ENCODE results near the gene ADGRL2. TPM values are rescaled to one million over a fixed set of nuclear protein-coding genes. Genes with fewer than 3 reads are reported as not detected.
"Not testable (repeated sequence)": the region's sequence is repeated elsewhere in the genome, so short reads cannot be mapped to it uniquely, and the experiment has no call there.

ADGRL2 gene
- total RNA-seq, 1 donor from 2014 or later: not detected

GRCh38 chr1:81874940-81875339 is 74.2 kb downstream of the ADGRL2 start:
- intact Hi-C loops (cut with micrococcal nuclease): no loop called here
- Mint-ChIP-seq H3K27ac (no peak overlapping the region), H3K4me3 (no peak overlapping the region), H3K4me1 (ENCODE audit: low read depth) (no peaks in the 10 kb centered on the region), H3K27me3 (ENCODE audit: insufficient read depth) (no peaks in the 10 kb centered on the region), H3K36me3 (ENCODE audit: low read depth) (no peaks in the 10 kb centered on the region), H3K9me3 (peaks cover 4% of the 10 kb centered on the region)
- no peak for DNase-seq (ENCODE audit: low spot score)

- Mint-ChIP-seq H3K27ac (no peak overlapping the region), H3K4me3 (no peak overlapping the region), H3K36me3 (ENCODE audit: low read depth) (no peaks in the 10 kb centered on the region), H3K4me1 (ENCODE audit: low read depth) (no peaks in the 10 kb centered on the region), H3K27me3 (ENCODE audit: insufficient read depth) (no peaks in the 10 kb centered on the region), H3K9me3 (no peaks in the 10 kb centered on the region)
- DNase-seq (ENCODE audit: low spot score): no peak
- intact Hi-C loops (cut with micrococcal nuclease): no loop called here
Observed at GRCh38 chr1:81876901-81877733, 76.4 kb downstream of the ADGRL2 start.

- intact Hi-C loops (cut with micrococcal nuclease): no loop called here
- H3K27ac Mint-ChIP-seq: no peak overlapping the region
- no peaks in the 10 kb centered on the region for H3K27me3 Mint-ChIP-seq (ENCODE audit: insufficient read depth)
- H3K4me3 Mint-ChIP-seq: no peak overlapping the region
- H3K9me3 Mint-ChIP-seq: no peaks in the 10 kb centered on the region
- no peaks in the 10 kb centered on the region for H3K4me1 Mint-ChIP-seq (ENCODE audit: low read depth)
- H3K36me3 Mint-ChIP-seq (ENCODE audit: low read depth): no peaks in the 10 kb centered on the region
- DNase-seq (ENCODE audit: low spot score): no peak
Observed at GRCh38 chr1:81877940-81878339, 77.2 kb downstream of the ADGRL2 start.

GRCh38 chr1:81878538-81878937 is 77.8 kb downstream of the ADGRL2 start:
- no peak overlapping the region for H3K27ac Mint-ChIP-seq
- H3K4me3 Mint-ChIP-seq: no peak overlapping the region
- no peak for DNase-seq (ENCODE audit: low spot score)
- H3K36me3 Mint-ChIP-seq (ENCODE audit: low read depth): no peaks in the 10 kb centered on the region
- intact Hi-C loops (cut with micrococcal nuclease): no loop called here
- H3K9me3 Mint-ChIP-seq: no peaks in the 10 kb centered on the region
- H3K4me1 Mint-ChIP-seq (ENCODE audit: low read depth): no peaks in the 10 kb centered on the region
- H3K27me3 Mint-ChIP-seq (ENCODE audit: insufficient read depth): no peaks in the 10 kb centered on the region

GRCh38 chr1:81880781-81881180 is 80.0 kb downstream of the ADGRL2 start:
- Mint-ChIP-seq H3K4me3 (no peak overlapping the region), H3K27ac (no peak overlapping the region), H3K9me3 (no peaks in the 10 kb centered on the region), H3K36me3 (ENCODE audit: low read depth) (no peaks in the 10 kb centered on the region), H3K27me3 (ENCODE audit: insufficient read depth) (no peaks in the 10 kb centered on the region), H3K4me1 (ENCODE audit: low read depth) (no peaks in the 10 kb centered on the region)
- DNase-seq (ENCODE audit: low spot score): no peak
- intact Hi-C loops (cut with micrococcal nuclease): no loop called here

- Mint-ChIP-seq H3K27me3 (ENCODE audit: insufficient read depth) (no peaks in the 10 kb centered on the region), H3K36me3 (ENCODE audit: low read depth) (no peaks in the 10 kb centered on the region), H3K9me3 (no peaks in the 10 kb centered on the region), H3K4me1 (ENCODE audit: low read depth) (no peaks in the 10 kb centered on the region), H3K27ac (no peak overlapping the region), H3K4me3 (no peak overlapping the region)
- intact Hi-C loops (cut with micrococcal nuclease): no loop called here
- no peak for DNase-seq (ENCODE audit: low spot score)
Observed at GRCh38 chr1:81885291-81885690, 84.6 kb downstream of the ADGRL2 start.

GRCh38 chr1:81886292-81886691 is 85.6 kb downstream of the ADGRL2 start:
- DNase-seq (ENCODE audit: low spot score); H3K36me3 Mint-ChIP-seq (ENCODE audit: low read depth); H3K4me3 Mint-ChIP-seq; H3K27ac Mint-ChIP-seq; H3K4me1 Mint-ChIP-seq (ENCODE audit: low read depth); H3K27me3 Mint-ChIP-seq (ENCODE audit: insufficient read depth); intact Hi-C loops (cut with micrococcal nuclease); H3K9me3 Mint-ChIP-seq: not testable (repeated sequence)

GRCh38 chr1:81887421-81888144 is 86.8 kb downstream of the ADGRL2 start:
- Mint-ChIP-seq H3K4me1 (ENCODE audit: low read depth) (no peaks in the 10 kb centered on the region), H3K27me3 (ENCODE audit: insufficient read depth) (no peaks in the 10 kb centered on the region), H3K27ac (no peak overlapping the region), H3K4me3 (no peak overlapping the region), H3K9me3 (no peaks in the 10 kb centered on the region), H3K36me3 (ENCODE audit: low read depth) (no peaks in the 10 kb centered on the region)
- intact Hi-C loops (cut with micrococcal nuclease): no loop called here
- no peak for DNase-seq (ENCODE audit: low spot score)

- H3K4me3 Mint-ChIP-seq: no peak overlapping the region
- no peaks in the 10 kb centered on the region for H3K4me1 Mint-ChIP-seq (ENCODE audit: low read depth)
- no peak for DNase-seq (ENCODE audit: low spot score)
- intact Hi-C loops (cut with micrococcal nuclease): no loop called here
- no peak overlapping the region for H3K27ac Mint-ChIP-seq
- H3K27me3 Mint-ChIP-seq (ENCODE audit: insufficient read depth): no peaks in the 10 kb centered on the region
- H3K9me3 Mint-ChIP-seq: no peaks in the 10 kb centered on the region
- no peaks in the 10 kb centered on the region for H3K36me3 Mint-ChIP-seq (ENCODE audit: low read depth)
Observed at GRCh38 chr1:81889166-81889565, 88.4 kb downstream of the ADGRL2 start.

- H3K27me3 Mint-ChIP-seq (ENCODE audit: insufficient read depth): no peaks in the 10 kb centered on the region
- no peaks in the 10 kb centered on the region for H3K9me3 Mint-ChIP-seq
- H3K36me3 Mint-ChIP-seq (ENCODE audit: low read depth): no peaks in the 10 kb centered on the region
- intact Hi-C loops (cut with micrococcal nuclease): no loop called here
- no peak for DNase-seq (ENCODE audit: low spot score)
- H3K4me3 Mint-ChIP-seq: no peak overlapping the region
- no peak overlapping the region for H3K27ac Mint-ChIP-seq
- H3K4me1 Mint-ChIP-seq (ENCODE audit: low read depth): no peaks in the 10 kb centered on the region
Observed at GRCh38 chr1:81894867-81895266, 94.1 kb downstream of the ADGRL2 start.

- Mint-ChIP-seq H3K4me3 (no peak overlapping the region), H3K9me3 (no peaks in the 10 kb centered on the region), H3K27me3 (ENCODE audit: insufficient read depth) (no peaks in the 10 kb centered on the region), H3K36me3 (ENCODE audit: low read depth) (no peaks in the 10 kb centered on the region), H3K4me1 (ENCODE audit: low read depth) (no peaks in the 10 kb centered on the region), H3K27ac (no peak overlapping the region)
- no peak for DNase-seq (ENCODE audit: low spot score)
- intact Hi-C loops (cut with micrococcal nuclease): no loop called here
Observed at GRCh38 chr1:81899214-81899821, 98.6 kb downstream of the ADGRL2 start.

GRCh38 chr1:81907575-81907974 is 106.8 kb downstream of the ADGRL2 start:
- Mint-ChIP-seq H3K27me3 (ENCODE audit: insufficient read depth) (no peaks in the 10 kb centered on the region), H3K9me3 (no peaks in the 10 kb centered on the region), H3K4me1 (ENCODE audit: low read depth) (no peaks in the 10 kb centered on the region), H3K27ac (no peak overlapping the region), H3K36me3 (ENCODE audit: low read depth) (no peaks in the 10 kb centered on the region), H3K4me3 (no peak overlapping the region)
- intact Hi-C loops (cut with micrococcal nuclease): no loop called here
- DNase-seq (ENCODE audit: low spot score): no peak

- Mint-ChIP-seq H3K36me3 (ENCODE audit: low read depth) (no peaks in the 10 kb centered on the region), H3K4me1 (ENCODE audit: low read depth) (no peaks in the 10 kb centered on the region), H3K27ac (no peak overlapping the region), H3K4me3 (no peak overlapping the region), H3K9me3 (no peaks in the 10 kb centered on the region), H3K27me3 (ENCODE audit: insufficient read depth) (no peaks in the 10 kb centered on the region)
- DNase-seq (ENCODE audit: low spot score): no peak
- intact Hi-C loops (cut with micrococcal nuclease): no loop called here
Observed at GRCh38 chr1:81912383-81912782, 111.6 kb downstream of the ADGRL2 start.

All from activated T-helper 1 cell treated with anti-CD3 and anti-CD28 coated beads, Interleukin-12 subunit alpha, Interleukin-12 subunit beta, Interleukin-2, Interleukin-4 antibody, amounts not matched to agents 30 ng/mL and 10 ng/mL and 1 ng/mL, durations not matched to agents 14 hours and 24 hours and 36 hours (primary cell).